Left colon (tissue), 2 donors: ENCODE results near the gene RASSF3. TPM values are rescaled to one million over a fixed set of nuclear protein-coding genes. Genes with fewer than 3 reads are reported as not detected.
"Not testable (repeated sequence)": the region's sequence is repeated elsewhere in the genome, so short reads cannot be mapped to it uniquely, and the experiment has no call there.

ENCODE experiments used
- ATAC-seq: fragments of 200-7000 bp; cut with Tn5 transposase; one replicate; pipeline ENCODE4 v1.9.1; 2020; ENCODE audit warnings: mild to moderate bottlenecking, moderate library complexity
- DNase-seq, 2 donors: peaks; one replicate each; pipeline ENCODE4 v3.0.0-alpha.2; 2020
- intact Hi-C, 2 donors: fragments of 100-400 bp; cut with DNase I in 1 of 2; cut with micrococcal nuclease in 1 of 2; formaldehyde crosslinking; loops; one replicate each; pipeline versions ENCODE4 v1.11.2 to v1.14.0; 2022; cut with DNase I, micrococcal nuclease
- long read RNA-seq: library from polyadenylated mRNA; unstranded; transcript quantifications from one replicate; pipeline ENCODE4 v2.0.0, GENCODE V29; 2021
- total RNA-seq, 2 donors: library from RNA; stranded (reverse); fragmentation: NEBNext Ultra II Directional; extraction: Animal tissue kit (Norgen Biotek cat#: 25700); gene quantifications; one replicate each; pipeline ENCODE4 v1.2.1, GENCODE V29; 2021
- donor health status: DM: no; HTN: no; CAD: no.
- donor health status: DM: yes; HTN: yes; CAD: no.

RASSF3 gene
- 100 to 1,000 TPM in 1 of 2 donors, 10 to 100 TPM in 1; 88.4 to 104 TPM for total RNA-seq
- long read RNA-seq, partial matches to known transcripts = 0 of 6 reads
- long read RNA-seq, other reads (novel, unspliced or antisense) = 4 of 6 reads

- intact Hi-C loops = loop anchor here in 1 of 2 donors (10.0 kb wide), 1 partner anchor 75 kb away; no protein-coding TSS in a partner anchor
- peak; percentile 67 for ATAC-seq
Observed at GRCh38 chr12:64610079-64610659, at the start of gene RASSF3. Gene RASSF3, plus strand, starts transcription at chr12:64610495. Its CDS starts 138 bp downstream, at chr12:64610633.

GRCh38 chr12:64561302-64562136 is 48.8 kb upstream of the RASSF3 start:
- intact Hi-C loops = no loop called here
- no peak for ATAC-seq
- no peak for DNase-seq

More at GRCh38 chr12:64610079-64610659, at the start of gene RASSF3:
- DNase-seq = peak; percentile 79 to 83

GRCh38 chr12:64566122-64566521 is 44.2 kb upstream of the RASSF3 start:
- no peak for DNase-seq
- ATAC-seq = no peak

GRCh38 chr12:64566831-64567517 is 43.3 kb upstream of the RASSF3 start:
- ATAC-seq (no peak), DNase-seq (no peak)
- intact Hi-C loops = no loop called here

More at GRCh38 chr12:64566122-64566521, 44.2 kb upstream of the RASSF3 start:
- intact Hi-C loops = no loop called here

- ATAC-seq (no peak), DNase-seq (no peak)
- intact Hi-C loops = no loop called here
Observed at GRCh38 chr12:64567570-64567969, 42.7 kb upstream of the RASSF3 start.

GRCh38 chr12:64568298-64568697 is 42.0 kb upstream of the RASSF3 start:
- ATAC-seq = peak; percentile 85
- intact Hi-C loops = no loop called here
- DNase-seq = peak; percentile 38 to 39

- DNase-seq (no peak), ATAC-seq (no peak)
- intact Hi-C loops = no loop called here
Observed at GRCh38 chr12:64569923-64570691, 40.2 kb upstream of the RASSF3 start.

- DNase-seq (peak in 1 of 2 donors; percentile 11), ATAC-seq (peak; percentile 64)
- intact Hi-C loops = no loop called here
Observed at GRCh38 chr12:64571411-64571810, 38.9 kb upstream of the RASSF3 start.

GRCh38 chr12:64572241-64572640 is 38.1 kb upstream of the RASSF3 start:
- ATAC-seq (no peak), DNase-seq (no peak)
- intact Hi-C loops = no loop called here

- ATAC-seq = no peak
- intact Hi-C loops = no loop called here
- no peak for DNase-seq
Observed at GRCh38 chr12:64574837-64575236, 35.5 kb upstream of the RASSF3 start.

GRCh38 chr12:64577046-64577445 is 33.2 kb upstream of the RASSF3 start:
- intact Hi-C loops = no loop called here
- ATAC-seq (no peak), DNase-seq (no peak)

- DNase-seq = no peak
- no peak for ATAC-seq
- intact Hi-C loops = no loop called here
Observed at GRCh38 chr12:64578566-64578965, 31.7 kb upstream of the RASSF3 start.

GRCh38 chr12:64580681-64581080 is 29.6 kb upstream of the RASSF3 start:
- intact Hi-C loops = no loop called here
- DNase-seq (no peak), ATAC-seq (no peak)

- DNase-seq (no peak), ATAC-seq (no peak)
- intact Hi-C loops = no loop called here
Observed at GRCh38 chr12:64582114-64582513, 28.2 kb upstream of the RASSF3 start.

GRCh38 chr12:64582862-64583261 is 27.4 kb upstream of the RASSF3 start:
- ATAC-seq (no peak), DNase-seq (no peak)
- intact Hi-C loops = no loop called here

- intact Hi-C loops, DNase-seq, ATAC-seq: not testable (repeated sequence)
Observed at GRCh38 chr12:64583395-64583770, 26.9 kb upstream of the RASSF3 start.

- ATAC-seq (peak; percentile 34), DNase-seq (no peak)
- intact Hi-C loops = no loop called here
Observed at GRCh38 chr12:64583771-64584421, 26.4 kb upstream of the RASSF3 start.

- intact Hi-C loops = no loop called here
- DNase-seq = no peak
- ATAC-seq = no peak
Observed at GRCh38 chr12:64585104-64585503, 25.2 kb upstream of the RASSF3 start.
